Rectal smooth muscle tissue (tissue), 1 donor: ENCODE measurements around the gene SH3BGR.
"Not testable (repeated sequence)": the region's sequence is repeated elsewhere in the genome, so short reads cannot be mapped to it uniquely, and the experiment has no call there.

Experiments
- H3K27ac ChIP-seq: one replicate; pipeline ENCODE4 v1.7.0; 2013; ENCODE audit warnings: low read depth, low read length, inconsistent platforms
- H3K27me3 ChIP-seq: one replicate; pipeline ENCODE4 v1.7.0; 2013; ENCODE audit warnings: low read length; ENCODE audit not compliant: control insufficient read depth, insufficient read depth
- H3K36me3 ChIP-seq: one replicate; pipeline ENCODE4 v1.7.0; 2013; ENCODE audit warnings: low read length; ENCODE audit not compliant: control insufficient read depth, insufficient read depth
- H3K4me1 ChIP-seq: one replicate; pipeline ENCODE4 v1.7.0; 2013; ENCODE audit warnings: low read length; ENCODE audit not compliant: control insufficient read depth, insufficient read depth
- H3K4me3 ChIP-seq: one replicate; pipeline ENCODE4 v1.7.0; 2013; ENCODE audit warnings: low read length
- H3K9ac ChIP-seq: one replicate; pipeline ENCODE4 v1.7.0; 2013; ENCODE audit warnings: low read length

SH3BGR gene

GRCh38 chr21:39540367-39540766, 88.6 kb downstream of the SH3BGR start:
- not testable (repeated sequence) for H3K9ac ChIP-seq, H3K4me3 ChIP-seq, H3K36me3 ChIP-seq, H3K27me3 ChIP-seq, H3K4me1 ChIP-seq, H3K27ac ChIP-seq

GRCh38 chr21:39542736-39543135, 91.0 kb downstream of the SH3BGR start:
- Histone ChIP-seq H3K4me3 (no peak overlapping the region), H3K9ac (no peak overlapping the region), H3K27ac (no peak overlapping the region), H3K27me3 (no peaks in the 10 kb centered on the region), H3K36me3 (no peaks in the 10 kb centered on the region), H3K4me1 (no peaks in the 10 kb centered on the region)

GRCh38 chr21:39546522-39546921, 94.8 kb downstream of the SH3BGR start:
- no peaks in the 10 kb centered on the region for H3K36me3 ChIP-seq
- no peaks in the 10 kb centered on the region for H3K27me3 ChIP-seq
- H3K4me1 ChIP-seq, result no peaks in the 10 kb centered on the region
- H3K27ac ChIP-seq, result no peak overlapping the region
- H3K9ac ChIP-seq, result no peak overlapping the region
- no peak overlapping the region for H3K4me3 ChIP-seq

GRCh38 chr21:39552856-39553255, 101.1 kb downstream of the SH3BGR start:
- Histone ChIP-seq H3K4me1 (no peaks in the 10 kb centered on the region), H3K27me3 (no peaks in the 10 kb centered on the region), H3K9ac (no peak overlapping the region), H3K36me3 (no peaks in the 10 kb centered on the region), H3K4me3 (no peak overlapping the region), H3K27ac (no peak overlapping the region)

GRCh38 chr21:39553331-39553730, 101.6 kb downstream of the SH3BGR start:
- H3K36me3 ChIP-seq, result no peaks in the 10 kb centered on the region
- H3K4me3 ChIP-seq, result no peak overlapping the region
- H3K27ac ChIP-seq, result no peak overlapping the region
- no peaks in the 10 kb centered on the region for H3K4me1 ChIP-seq
- no peaks in the 10 kb centered on the region for H3K27me3 ChIP-seq
- no peak overlapping the region for H3K9ac ChIP-seq

- Histone ChIP-seq H3K4me3 (no peak overlapping the region), H3K27me3 (no peaks in the 10 kb centered on the region), H3K27ac (no peak overlapping the region), H3K9ac (no peak overlapping the region), H3K36me3 (no peaks in the 10 kb centered on the region), H3K4me1 (no peaks in the 10 kb centered on the region)
Measured at GRCh38 chr21:39555911-39556590, 104.3 kb downstream of the SH3BGR start.

- no peaks in the 10 kb centered on the region for H3K4me1 ChIP-seq
- no peaks in the 10 kb centered on the region for H3K36me3 ChIP-seq
- no peak overlapping the region for H3K4me3 ChIP-seq
- no peaks in the 10 kb centered on the region for H3K27me3 ChIP-seq
- no peak overlapping the region for H3K27ac ChIP-seq
- H3K9ac ChIP-seq, result no peak overlapping the region
Measured at GRCh38 chr21:39559511-39559910, 107.7 kb downstream of the SH3BGR start.

GRCh38 chr21:39561140-39561539, 109.4 kb downstream of the SH3BGR start:
- H3K36me3 ChIP-seq, result no peaks in the 10 kb centered on the region
- no peak overlapping the region for H3K9ac ChIP-seq
- no peaks in the 10 kb centered on the region for H3K27me3 ChIP-seq
- no peak overlapping the region for H3K4me3 ChIP-seq
- no peaks in the 10 kb centered on the region for H3K4me1 ChIP-seq
- no peak overlapping the region for H3K27ac ChIP-seq

- Histone ChIP-seq H3K27ac (no peak overlapping the region), H3K9ac (no peak overlapping the region), H3K4me1 (no peaks in the 10 kb centered on the region), H3K4me3 (no peak overlapping the region), H3K36me3 (no peaks in the 10 kb centered on the region), H3K27me3 (no peaks in the 10 kb centered on the region)
Measured at GRCh38 chr21:39562791-39563770, 111.3 kb downstream of the SH3BGR start.

- no peak overlapping the region for H3K27ac ChIP-seq
Measured at GRCh38 chr21:39564200-39564599, 112.4 kb downstream of the SH3BGR start.

More at GRCh38 chr21:39564200-39564599, 112.4 kb downstream of the SH3BGR start:
- no peak overlapping the region for H3K9ac ChIP-seq
- no peaks in the 10 kb centered on the region for H3K36me3 ChIP-seq
- no peaks in the 10 kb centered on the region for H3K27me3 ChIP-seq
- H3K4me1 ChIP-seq, result no peaks in the 10 kb centered on the region
- no peak overlapping the region for H3K4me3 ChIP-seq
